ENCODE measurements around the gene TMEM167B. TPM values are rescaled to one million over a fixed set of nuclear protein-coding genes. Genes with fewer than 3 reads are reported as not detected.

Gene TMEM167B
- total and polyA plus RNA-seq, 2 of the 8 experiments (the other 6 are each of a cell fraction or from before 2014, with no cell fraction given): 3.6 to 14.8 TPM

DNA sequence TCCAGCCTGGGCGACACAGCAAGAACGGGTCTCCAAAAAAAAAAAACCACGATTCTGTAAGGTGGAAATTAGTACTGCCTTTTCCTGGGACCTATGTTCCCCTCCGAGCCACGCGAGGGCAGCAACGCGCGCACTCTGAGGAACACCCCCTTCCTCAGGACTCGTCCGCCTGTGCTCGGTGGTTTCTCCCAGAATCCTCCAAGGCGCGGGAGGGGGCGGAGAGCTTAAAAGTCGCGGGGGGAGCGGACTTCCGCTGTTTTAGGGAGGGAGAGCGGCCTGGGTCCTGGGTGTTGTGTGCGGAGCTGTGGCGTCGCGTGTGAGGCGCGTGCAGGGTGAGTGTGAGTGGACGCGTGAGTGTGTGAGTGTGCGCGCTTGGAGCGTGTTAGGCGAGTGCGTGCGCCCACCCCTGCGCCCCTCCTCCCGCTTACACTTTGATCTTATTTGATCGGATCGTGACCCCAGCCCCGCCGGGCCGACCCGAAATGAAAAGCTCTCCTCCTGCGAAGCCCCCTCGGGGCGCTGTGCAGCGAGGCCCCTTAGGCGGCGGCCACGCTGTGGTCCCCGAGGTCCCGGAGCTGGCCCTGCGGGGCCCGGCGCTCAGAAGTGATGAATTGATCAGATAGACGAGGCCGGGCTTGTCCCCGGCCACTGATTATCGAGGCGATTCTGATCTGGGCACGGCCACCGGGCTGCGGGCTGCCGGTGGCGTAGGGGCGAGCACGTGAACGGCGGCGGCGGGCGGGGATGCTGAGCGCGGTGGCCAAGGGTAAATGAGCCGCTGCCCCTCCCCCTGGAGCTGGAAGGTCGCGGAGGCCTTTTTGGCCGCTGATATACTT, 9.6 kb downstream of the TMEM167B start (continued):
- TF ChIP-seq BACH1 (IDR thresholded peaks at IDR 0.05; ENCODE audit: low read length): no peak; the same call in 1 of the 2 replicates
- peak; percentile 93; the same call in 1 of the 2 replicates for TF ChIP-seq GTF2F1 (IDR thresholded peaks at IDR 0.05; ENCODE audit: borderline replicate concordance, low read depth, low read length)
- TF ChIP-seq HDAC2 (IDR thresholded peaks at IDR 0.05; ENCODE audit: borderline replicate concordance in 1 of 2, low read depth in 2 of 2, low read length in 2 of 2): peak; percentile 52 to 77; a peak in 1 of 4 replicates
- no peak for TF ChIP-seq SIRT6 (IDR thresholded peaks at IDR 0.05; ENCODE audit: low read length)
- no peak for TF ChIP-seq CREB1 (IDR thresholded peaks at IDR 0.05)
- TF ChIP-seq RAD21 (IDR thresholded peaks at IDR 0.05 in 1 of 2, conservative IDR thresholded peaks at IDR 0.05 in 1 of 2; ENCODE audit: low read depth in 2 of 2, low read length in 2 of 2): peak; percentile 44 to 57; a peak in 3 of 4 replicates
- TF ChIP-seq ZNF274 (IDR thresholded peaks at IDR 0.05; ENCODE audit: borderline replicate concordance, extremely low read depth, low read length): no peak
- no peak for TF ChIP-seq KDM1A (IDR thresholded peaks at IDR 0.05; ENCODE audit: borderline replicate concordance, low read length)
- 0 out of 2 replicates have a peak, but pooled peaks have one; percentile 20 for TF ChIP-seq RFX5 (IDR thresholded peaks at IDR 0.05; ENCODE audit: borderline replicate concordance, low read depth, low read length)
- TF ChIP-seq POLR2AphosphoS5 (IDR thresholded peaks at IDR 0.05; ENCODE audit: low read depth, low read length): peak; percentile 100
- TF ChIP-seq MAX (IDR thresholded peaks at IDR 0.05): peak; percentile 93
- peak; percentile 18; the same call in 1 of the 2 replicates for TF ChIP-seq GABPA (IDR thresholded peaks at IDR 0.05; ENCODE audit: borderline replicate concordance, insufficient read depth, low read length)
- TF ChIP-seq SAP30 (IDR thresholded peaks at IDR 0.05; ENCODE audit: insufficient read depth, insufficient replicate concordance, low read length): no peak
- TF ChIP-seq KDM4A (IDR thresholded peaks at IDR 0.05; ENCODE audit: low read depth, low read length, severe bottlenecking): peak; percentile 90
- TF ChIP-seq EGR1 (IDR thresholded peaks at IDR 0.05; ENCODE audit: borderline replicate concordance, low read depth, low read length): peak; percentile 92; the same call in 1 of the 2 replicates
- TF ChIP-seq, protein P1, sequence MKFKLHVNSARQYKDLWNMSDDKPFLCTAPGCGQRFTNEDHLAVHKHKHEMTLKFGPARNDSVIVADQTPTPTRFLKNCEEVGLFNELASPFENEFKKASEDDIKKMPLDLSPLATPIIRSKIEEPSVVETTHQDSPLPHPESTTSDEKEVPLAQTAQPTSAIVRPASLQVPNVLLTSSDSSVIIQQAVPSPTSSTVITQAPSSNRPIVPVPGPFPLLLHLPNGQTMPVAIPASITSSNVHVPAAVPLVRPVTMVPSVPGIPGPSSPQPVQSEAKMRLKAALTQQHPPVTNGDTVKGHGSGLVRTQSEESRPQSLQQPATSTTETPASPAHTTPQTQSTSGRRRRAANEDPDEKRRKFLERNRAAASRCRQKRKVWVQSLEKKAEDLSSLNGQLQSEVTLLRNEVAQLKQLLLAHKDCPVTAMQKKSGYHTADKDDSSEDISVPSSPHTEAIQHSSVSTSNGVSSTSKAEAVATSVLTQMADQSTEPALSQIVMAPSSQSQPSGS (IDR thresholded peaks at IDR 0.05; ENCODE audit: low read length): no peak
- peak; percentile 9; the same call in 1 of the 2 replicates for TF ChIP-seq NRF1 (IDR thresholded peaks at IDR 0.05; ENCODE audit: low read depth, low read length)
- no peak for TF ChIP-seq SUZ12 (IDR thresholded peaks at IDR 0.05; ENCODE audit: low read length)
- TF ChIP-seq EP300 (IDR thresholded peaks at IDR 0.05; ENCODE audit: borderline replicate concordance in 1 of 2, low read depth in 2 of 2, low read length in 2 of 2): peak in 1 of 2 experiments; percentile 83; a peak in 1 of 3 replicates
- TF ChIP-seq TAF1 (IDR thresholded peaks at IDR 0.05; ENCODE audit: low read depth, low read length): peak; percentile 98

Data from H1 (cell line).